H1 (cell line): ENCODE measurements around the gene CPSF7. TPM values are rescaled to one million over a fixed set of nuclear protein-coding genes. Genes with fewer than 3 reads are reported as not detected.

Experiments used
- CTCF ChIA-PET: fragments of 300-600 bp; sonication (Branson Sonifier 250); formaldehyde crosslinking; loops from one replicate; lab custom pipeline; 2021; ENCODE audit not compliant: partially characterized antibody; lab: Charles Lee
- POLR2A ChIA-PET: fragments of 300-600 bp; sonication (Branson Sonifier 250); formaldehyde crosslinking; loops from one replicate; lab custom pipeline; 2021; ENCODE audit warnings: inconsistent platforms; ENCODE audit not compliant: partially characterized antibody; lab: Charles Lee
- DNase-seq, 2 experiments: peaks; one replicate each; pipeline versions ENCODE4 v3.0.0 to v3.0.0-alpha.2; 2010 to 2022; ENCODE audit warnings: low spot score in 2 of 2, low read depth in 1 of 2, mixed read lengths in 1 of 2
- FAIRE-seq: peaks from 2 replicates; lab custom pipeline; 2011; peaks lifted over from hg19 to GRCh38; lab: Jason Lieb, UNC
- H2AFZ ChIP-seq: 2 replicates; pipeline ENCODE4 v1.8.1; 2012; ENCODE audit warnings: low read length, inconsistent platforms
- H2AK5ac ChIP-seq: 2 replicates; pipeline ENCODE4 v1.6.1; 2013; ENCODE audit warnings: low read depth, low read length
- H2BK120ac ChIP-seq: replicated peaks from 2 replicates; pipeline ENCODE3; 2013; ENCODE audit warnings: low read depth, low read length, inconsistent platforms
- H2BK12ac ChIP-seq: 2 replicates; pipeline ENCODE4 v1.6.1; 2013; ENCODE audit warnings: low read depth, low read length
- H2BK15ac ChIP-seq: 2 replicates; pipeline ENCODE4 v1.6.1; 2013; ENCODE audit warnings: low read length
- H2BK20ac ChIP-seq: 2 replicates; pipeline ENCODE4 v1.6.1; 2013; ENCODE audit warnings: low read length
- H2BK5ac ChIP-seq: 2 replicates; pipeline ENCODE4 v1.6.1; 2013; ENCODE audit warnings: low read depth, low read length
- H3K14ac ChIP-seq: 2 replicates; pipeline ENCODE4 v1.6.1; 2013; ENCODE audit warnings: inconsistent platforms; ENCODE audit not compliant: insufficient read length
- H3K18ac ChIP-seq: 2 replicates; pipeline ENCODE4 v1.6.1; 2013; ENCODE audit warnings: low read length; ENCODE audit errors: extremely low read depth
- H3K23ac ChIP-seq: 2 replicates; pipeline ENCODE4 v1.6.1; 2013; ENCODE audit warnings: inconsistent platforms; ENCODE audit not compliant: insufficient read length
- H3K23me2 ChIP-seq: 2 replicates; pipeline ENCODE4 v1.6.1; 2013; ENCODE audit warnings: low read depth, low read length
- H3K27ac ChIP-seq: 2 replicates; pipeline ENCODE4 v1.6.1; 2011; ENCODE audit warnings: low read depth, low read length, inconsistent platforms
- H3K27me3 ChIP-seq, 4 experiments: replicated peaks in 1 of 4; 1 replicate in 1 of 4; 2 replicates in 3 of 4; pipeline versions ENCODE4 v1.6.1 to v1.8.1; 2011 to 2013; ENCODE audit warnings: low read length in 3 of 4, mild to moderate bottlenecking in 3 of 4, inconsistent platforms in 2 of 4, mixed read lengths in 2 of 4, moderate library complexity in 1 of 4; ENCODE audit not compliant: control insufficient read depth in 3 of 4, insufficient read depth in 3 of 4; ENCODE audit errors: extremely low read depth in 1 of 4
- H3K36me3 ChIP-seq, 4 experiments: 2 replicates each; pipeline versions ENCODE4 v1.6.1 to v1.8.1; 2011 to 2013; ENCODE audit warnings: mild to moderate bottlenecking in 4 of 4, low read length in 3 of 4, moderate library complexity in 2 of 4, control low read depth in 1 of 4, inconsistent platforms in 1 of 4; ENCODE audit not compliant: insufficient read depth in 4 of 4, control insufficient read depth in 2 of 4
- H3K4ac ChIP-seq: replicated peaks from 2 replicates; pipeline ENCODE3; 2013; ENCODE audit warnings: low read length, low read depth, mixed read lengths, inconsistent platforms; ENCODE audit not compliant: insufficient read length
- H3K4me1 ChIP-seq, 4 experiments: replicated peaks in 1 of 4; 1 replicate in 1 of 4; 2 replicates in 3 of 4; pipeline versions ENCODE4 v1.6.1 to v1.8.1; 2011 to 2013; ENCODE audit warnings: low read length in 3 of 4, inconsistent platforms in 2 of 4, mixed read lengths in 1 of 4; ENCODE audit not compliant: insufficient read depth in 4 of 4, control insufficient read depth in 3 of 4
- H3K4me2 ChIP-seq, 2 experiments: 2 replicates each; pipeline versions ENCODE4 v1.6.1 to v1.8.1; 2011 to 2013; ENCODE audit warnings: low read depth in 2 of 2, low read length in 2 of 2, control low read depth in 1 of 2, inconsistent platforms in 1 of 2, mild to moderate bottlenecking in 1 of 2; ENCODE audit not compliant: insufficient read depth in 1 of 2
- H3K4me3 ChIP-seq, 4 experiments: fragments of 200-600, 300-600 bp in 1 of 4; sonication (generic), shearing (Covaris generic), sonication (Bioruptor Twin) in 1 of 4; 2 replicates each; pipeline versions ENCODE4 v1.5.1 to v1.8.1; 2011 to 2016; ENCODE audit warnings: low read length in 4 of 4, low read depth in 3 of 4, control low read depth in 2 of 4, inconsistent platforms in 2 of 4, mild to moderate bottlenecking in 2 of 4, mixed read lengths in 1 of 4, moderate library complexity in 1 of 4; ENCODE audit not compliant: insufficient read depth in 2 of 4; ENCODE audit errors: extremely low read depth in 1 of 4
- H3K56ac ChIP-seq: replicated peaks from 2 replicates; pipeline ENCODE3; 2013; ENCODE audit warnings: low read depth, mild to moderate bottlenecking, mixed read lengths, low read length, inconsistent platforms; ENCODE audit not compliant: insufficient read length
- H3K79me1 ChIP-seq: 2 replicates; pipeline ENCODE4 v1.6.1; 2013; ENCODE audit warnings: low read depth, low read length, control low read depth
- H3K79me2 ChIP-seq, 2 experiments: 2 replicates each; pipeline versions ENCODE4 v1.6.1 to v1.8.1; 2012 to 2013; ENCODE audit warnings: low read length in 2 of 2, mild to moderate bottlenecking in 2 of 2, inconsistent platforms in 1 of 2; ENCODE audit not compliant: insufficient read depth in 2 of 2, control insufficient read depth in 1 of 2
- H3K9ac ChIP-seq, 4 experiments: replicated peaks in 1 of 4; 1 replicate in 1 of 4; 2 replicates in 3 of 4; pipeline versions ENCODE4 v1.6.1 to v1.8.1; 2011 to 2013; ENCODE audit warnings: low read depth in 3 of 4, low read length in 3 of 4, control low read depth in 2 of 4, mild to moderate bottlenecking in 2 of 4, moderate library complexity in 2 of 4, inconsistent platforms in 1 of 4; ENCODE audit errors: extremely low read depth in 1 of 4
- H3K9me3 ChIP-seq, 2 experiments: 2 replicates each; pipeline versions ENCODE4 v1.6.1 to v1.8.1; 2012 to 2013; ENCODE audit warnings: mild to moderate bottlenecking in 2 of 2, moderate library complexity in 2 of 2, control low read depth in 1 of 2, inconsistent platforms in 1 of 2, low read depth in 1 of 2, low read length in 1 of 2, mixed read lengths in 1 of 2; ENCODE audit not compliant: insufficient read depth in 2 of 2
- H4K20me1 ChIP-seq, 2 experiments: replicated peaks in 1 of 2; 2 replicates each; pipeline versions ENCODE3 to v1.8.1; 2011 to 2013; ENCODE audit warnings: inconsistent platforms in 2 of 2, low read length in 2 of 2, mild to moderate bottlenecking in 1 of 2; ENCODE audit not compliant: insufficient read depth in 2 of 2, control insufficient read depth in 1 of 2
- H4K5ac ChIP-seq: 2 replicates; pipeline ENCODE4 v1.6.1; 2013; ENCODE audit warnings: low read length, low read depth, mixed read lengths, inconsistent platforms; ENCODE audit not compliant: insufficient read length
- H4K8ac ChIP-seq: 2 replicates; pipeline ENCODE4 v1.8.0; 2013; ENCODE audit warnings: mild to moderate bottlenecking, moderate library complexity, low read length, inconsistent platforms; ENCODE audit not compliant: insufficient read depth; ENCODE audit errors: extremely low read depth
- H4K91ac ChIP-seq: replicated peaks from 2 replicates; pipeline ENCODE3; 2013; ENCODE audit warnings: low read length, mixed read lengths, inconsistent platforms; ENCODE audit not compliant: insufficient read length
- CHD2 ChIP-seq: IDR thresholded peaks from 2 replicates; pipeline ENCODE4 v1.6.1; 2012; ENCODE audit warnings: low read length, improper control_type of control experiment
- GTF2F1 ChIP-seq: IDR thresholded peaks from 2 replicates; pipeline ENCODE4 v1.6.1; 2012; ENCODE audit warnings: low read depth, low read length, improper control_type of control experiment, borderline replicate concordance
- SIN3A ChIP-seq, 2 experiments: IDR thresholded peaks in 1 of 2; conservative IDR thresholded peaks in 1 of 2; 2 replicates each; pipeline ENCODE4 v1.6.1; 2011 to 2012; ENCODE audit warnings: low read length in 2 of 2, improper control_type of control experiment in 1 of 2, low read depth in 1 of 2, mild to moderate bottlenecking in 1 of 2
- TBP ChIP-seq: IDR thresholded peaks from 2 replicates; pipeline ENCODE4 v1.6.1; 2011; ENCODE audit warnings: low read depth, low read length, improper control_type of control experiment
- WGBS, 2 experiments: shearing (Covaris generic) in 1 of 2; methylation state at CpG; one replicate each; pipeline versions ENCODE4 v1.1.6 to v1.1.7; 2013 to 2015; ENCODE audit warnings: low lambda C conversion rate in 2 of 2, mixed read lengths in 2 of 2, inconsistent platforms in 1 of 2, low coverage in 1 of 2, missing lambda C conversion rate in 1 of 2; ENCODE audit not compliant: insufficient replicate concordance in 2 of 2, insufficient coverage in 1 of 2, insufficient read length in 1 of 2; ENCODE audit errors: extremely low coverage in 1 of 2, missing lambda C conversion rate in 1 of 2; 5-methylcytosine and 5-hydroxymethylcytosine counted together
- polyA plus RNA-seq, 7 experiments: library from polyadenylated mRNA; depleted of rRNA in 3 of 7; stranded (reverse) in 5 of 7; unstranded in 2 of 7; fragments of >200 nt in 5 of 7; fragments of 200-250 nt in 2 of 7; gene quantifications; 1 replicate in 5 of 7; 2 replicates in 1 of 7; 4 replicates in 1 of 7; pipeline versions ENCODE4 v1.2.1 to v1.2.3, GENCODE V29; 2011 to 2013; ENCODE audit warnings: missing spikeins in 2 of 7, mixed read lengths in 2 of 7
- total RNA-seq: library from RNA; stranded (reverse); fragmentation: NEBNext Ultra II Directional; extraction: Animal tissue kit (Norgen Biotek cat#: 25700); gene quantifications from 2 replicates; pipeline ENCODE4 v1.2.1, GENCODE V29; 2021

CPSF7 gene
- total and polyA plus RNA-seq, 2 of the 8 experiments (the other 6 are each of a cell fraction or from before 2014, with no cell fraction given) = 95.9 to 122 TPM

- Histone ChIP-seq H4K91ac (no peak overlapping the region), H3K79me2 (peaks cover 0 to 8% of the 10 kb centered on the region in 2 experiments; a peak in 1 of 4 replicates), H3K14ac (no peak overlapping the region), H3K79me1 (peaks cover 3% of the 10 kb centered on the region; the same call in 1 of the 2 replicates), H3K18ac (no peak overlapping the region), H3K4ac (no peak overlapping the region), H3K27ac (no peak overlapping the region), H3K23ac (no peak overlapping the region), H2BK20ac (no peak overlapping the region), H3K4me1 (peaks cover 0 to 3% (median under 1%) of the 10 kb centered on the region in 4 experiments; a peak in 2 of 7 replicates), H2BK5ac (no peak overlapping the region), H4K8ac (no peak overlapping the region), H2BK12ac (no peak overlapping the region), H3K4me2 (no peak overlapping the region), H4K20me1 (peaks cover 5 to 8% of the 10 kb centered on the region in 2 experiments), H3K9ac (no peak overlapping the region; a peak in 1 of 7 replicates), H3K27me3 (no peaks in the 10 kb centered on the region), H2AK5ac (no peak overlapping the region), H2AFZ (no peak overlapping the region), H2BK120ac (no peak overlapping the region), H3K36me3 (peaks cover 14 to 41% (median 28%) of the 10 kb centered on the region in 4 experiments), H3K4me3 (no peak overlapping the region), H2BK15ac (no peak overlapping the region), H3K9me3 (no peaks in the 10 kb centered on the region), H4K5ac (no peak overlapping the region), H3K23me2 (no peaks in the 10 kb centered on the region), H3K56ac (no peak overlapping the region)
- POLR2A ChIA-PET = interaction anchor here (0.9 to 2.8 kb wide), 7 partner anchors 9 to 84 kb away, joined by 3 to 12 read pairs (median 5); partner anchors contain the start of genes CPSF7 and SDHAF2
- DNase-seq (no peak), FAIRE-seq (no peak)
- 82% methylated on average over 12 of the region's 12 CpGs; no CpG with 5 or more reads in 1 of the 2 experiments for WGBS, 2 experiments
- CTCF ChIA-PET = interaction anchor here (0.5 to 57.8 kb wide), 20 partner anchors 10 to 953 kb away, joined by 3 to 2106 read pairs (median 8); partner anchors contain the start of gene LRRC10B
- TF ChIP-seq CHD2 (no peak), TBP (no peak), GTF2F1 (no peak), SIN3A (conservative IDR thresholded peaks at IDR 0.05 in 1 of 2, IDR thresholded peaks at IDR 0.05 in 1 of 2; ENCODE audit: low read depth in 1 of 2, low read length in 2 of 2) (no peak)
These were observed 18.1 kb upstream of the CPSF7 start for GRCh38 chr11:61447601-61448551.
